Breast epithelium (tissue), 4 donors: Measurements from ENCODE around the gene SRC. TPM values are rescaled to one million over a fixed set of nuclear protein-coding genes. Genes with fewer than 3 reads are reported as not detected.

Experiments used
- DNase-seq, 2 donors: peaks; one replicate each; pipeline ENCODE4 v3.0.0-alpha.2; 2019; ENCODE audit warnings: low spot score in 2 of 2
- H3K27ac ChIP-seq, 2 donors: fragments of 200-600 bp; sonication (generic) in 1 of 2; one replicate each; pipeline ENCODE4 v1.5.1; 2016 to 2019; ENCODE audit warnings: mild to moderate bottlenecking in 1 of 2
- H3K27me3 ChIP-seq, 2 donors: fragments of 200-600 bp; sonication (generic) in 1 of 2; one replicate each; pipeline versions ENCODE4 v1.5.1 to v1.6.0; 2017 to 2019; ENCODE audit warnings: control low read depth in 1 of 2, mild to moderate bottlenecking in 1 of 2
- H3K36me3 ChIP-seq: fragments of 200-600 bp; one replicate; pipeline ENCODE4 v1.5.1; 2019
- H3K4me1 ChIP-seq, 2 donors: fragments of 200-600 bp; sonication (generic); one replicate each; pipeline ENCODE4 v1.5.1; 2016 to 2019; ENCODE audit warnings: control low read depth in 1 of 2
- H3K4me3 ChIP-seq, 3 donors: fragments of 200-600 bp; sonication (generic); 1 replicate in 2 of 3; 2 replicates in 1 of 3; pipeline ENCODE4 v1.5.1; 2016 to 2019; ENCODE audit warnings: mild to moderate bottlenecking in 3 of 3, moderate library complexity in 2 of 3
- H3K9me3 ChIP-seq, 2 donors: fragments of 200-600 bp; sonication (generic) in 1 of 2; one replicate each; pipeline ENCODE4 v1.5.1; 2016 to 2019; ENCODE audit warnings: control low read depth in 1 of 2
- CTCF ChIP-seq, 3 donors: fragments of 450-650 bp; IDR thresholded peaks; one replicate each; pipeline ENCODE4 v1.5.1; 2016 to 2017; ENCODE audit warnings: antibody characterized with exemption in 3 of 3, mild to moderate bottlenecking in 3 of 3, moderate library complexity in 3 of 3
- POLR2A ChIP-seq: fragments of 450-650 bp; IDR thresholded peaks from one replicate; pipeline ENCODE4 v1.6.1; 2016; ENCODE audit warnings: antibody characterized with exemption, mild to moderate bottlenecking, moderate library complexity
- POLR2AphosphoS5 ChIP-seq, 3 donors: sonication (generic); formaldehyde crosslinking; IDR thresholded peaks; one replicate each; pipeline ENCODE4 v1.6.1; 2017; ENCODE audit warnings: antibody characterized with exemption in 3 of 3
- intact Hi-C: fragments of 100-400 bp; cut with DNase I; formaldehyde crosslinking; loops from one replicate; pipeline ENCODE4 v1.15.1; 2023; ENCODE audit warnings: low total_unique reads
- total RNA-seq, 3 donors: library from RNA; depleted of rRNA; stranded (reverse); fragments of >200 nt; gene quantifications; one replicate each; pipeline ENCODE4 v1.1.0, GENCODE V29; 2016

Gene SRC
- total RNA-seq, 3 donors from 2014 or later = 12.8 to 25.6 (median 20.6) TPM

GRCh38 chr20:37415118-37416085 lies 69.5 kb downstream of the SRC start:
- Histone ChIP-seq H3K27ac (no peak overlapping the region), H3K27me3 (peaks cover 0 to 32% of the 10 kb centered on the region in 2 donors), H3K4me1 (no peaks in the 10 kb centered on the region), H3K9me3 (no peaks in the 10 kb centered on the region), H3K36me3 (no peaks in the 10 kb centered on the region), H3K4me3 (no peak overlapping the region)
- no peak for DNase-seq
- intact Hi-C loops = no loop called here
- no peak for TF ChIP-seq POLR2A
- no peak for TF ChIP-seq CTCF (IDR thresholded peaks at IDR 0.05)
- TF ChIP-seq POLR2AphosphoS5 (IDR thresholded peaks at IDR 0.05) = no peak

GRCh38 chr20:37416100-37416847 lies 70.3 kb downstream of the SRC start:
- Histone ChIP-seq H3K9me3 (no peaks in the 10 kb centered on the region), H3K36me3 (no peaks in the 10 kb centered on the region), H3K27me3 (peaks cover 0 to 32% of the 10 kb centered on the region in 2 donors), H3K27ac (no peak overlapping the region), H3K4me3 (no peak overlapping the region), H3K4me1 (no peaks in the 10 kb centered on the region)
- intact Hi-C loops = no loop called here
- TF ChIP-seq POLR2AphosphoS5 (IDR thresholded peaks at IDR 0.05) (no peak), CTCF (IDR thresholded peaks at IDR 0.05) (no peak)
- DNase-seq = no peak

DNA sequence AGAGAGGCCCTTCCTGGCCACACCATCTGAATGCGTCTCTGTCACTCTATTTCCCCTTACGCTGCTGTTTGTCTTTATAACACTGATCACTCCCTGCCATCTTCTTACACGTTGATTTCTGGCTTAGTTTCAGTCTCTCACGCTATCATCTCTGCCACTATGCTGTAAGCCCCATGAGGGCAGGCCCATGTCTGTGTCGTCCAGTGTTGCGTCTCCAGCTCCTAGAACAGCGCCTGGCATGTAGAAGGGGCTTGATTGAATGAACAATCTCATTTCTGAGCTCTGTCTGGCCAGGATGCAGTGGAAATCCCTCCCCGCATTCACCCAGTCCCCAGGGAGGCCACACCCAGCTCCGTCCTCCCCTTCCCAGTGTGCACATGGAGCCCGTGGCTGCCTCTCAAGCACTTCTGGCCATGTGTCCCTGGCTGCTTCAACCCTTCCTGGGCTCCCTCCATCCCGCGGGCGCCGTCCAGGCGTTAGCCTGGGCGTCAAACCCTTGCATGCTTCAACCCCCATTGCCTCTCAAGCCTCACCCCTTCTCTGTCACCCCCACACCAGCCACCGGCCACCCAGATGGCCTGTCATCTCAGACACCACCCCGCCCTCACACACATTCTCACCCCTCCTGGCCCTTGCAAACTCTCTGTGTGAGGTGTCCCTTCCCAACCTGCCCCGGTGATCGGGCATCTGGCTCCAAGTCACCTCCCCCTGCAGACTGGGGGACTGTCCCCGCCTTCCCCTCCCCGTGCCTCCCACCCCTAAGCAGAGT lies 71.1 kb downstream of the SRC start:
- no peaks in the 10 kb centered on the region for H3K9me3 ChIP-seq
- no peak for DNase-seq
- peaks cover 0 to 32% of the 10 kb centered on the region in 2 donors for H3K27me3 ChIP-seq
- no peaks in the 10 kb centered on the region for H3K36me3 ChIP-seq
- no peaks in the 10 kb centered on the region for H3K4me1 ChIP-seq
- no peak overlapping the region for H3K4me3 ChIP-seq
- TF ChIP-seq POLR2AphosphoS5 (IDR thresholded peaks at IDR 0.05) (no peak), POLR2A (no peak), CTCF (IDR thresholded peaks at IDR 0.05) (no peak)
- no peak overlapping the region for H3K27ac ChIP-seq
- intact Hi-C loops = no loop called here

GRCh38 chr20:37417617-37418467 lies 71.9 kb downstream of the SRC start:
- H3K27me3 ChIP-seq = peaks cover 0 to 32% of the 10 kb centered on the region in 2 donors
- H3K9me3 ChIP-seq = no peaks in the 10 kb centered on the region
- no peak overlapping the region for H3K27ac ChIP-seq
- TF ChIP-seq CTCF (IDR thresholded peaks at IDR 0.05) (no peak), POLR2A (no peak), POLR2AphosphoS5 (IDR thresholded peaks at IDR 0.05) (no peak)
- intact Hi-C loops = no loop called here
- no peak overlapping the region for H3K4me3 ChIP-seq
- no peaks in the 10 kb centered on the region for H3K36me3 ChIP-seq
- no peaks in the 10 kb centered on the region for H3K4me1 ChIP-seq
- DNase-seq = no peak
